HG03565 (cell line): ENCODE results near the gene KRTAP20-3.

ENCODE experiments used
- ATAC-seq: cut with Tn5 transposase; IDR thresholded peaks from one replicate; pipeline ENCODE4 v1.9.1; 2021; ENCODE audit warnings: mild to moderate bottlenecking, moderate library complexity; ENCODE audit not compliant: unreplicated experiment

Gene KRTAP20-3

DNA sequence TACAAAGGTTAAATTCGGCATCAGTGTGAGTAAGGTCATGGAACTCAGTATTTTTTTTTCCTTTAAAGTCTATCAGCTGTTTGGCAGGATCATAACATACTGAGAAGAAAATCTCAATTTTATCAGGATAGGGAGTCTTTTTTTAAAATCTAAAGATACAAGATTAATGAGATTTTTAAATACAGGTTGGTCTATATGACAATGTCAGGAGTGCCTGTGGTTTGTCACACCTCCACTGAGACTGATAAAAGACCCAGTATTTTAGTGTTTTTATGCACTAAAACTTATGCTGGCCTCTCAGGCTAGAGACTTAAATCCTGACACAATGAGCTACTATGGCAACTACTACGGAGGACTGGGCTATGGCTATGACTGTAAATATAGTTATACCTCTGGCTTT is at the start of gene KRTAP20-3:
Gene KRTAP20-3, plus strand, starts transcription at position 301 of the 400 bp plus-strand sequence.
- no peak for ATAC-seq

GRCh38 chr21:30598802-30599201 is 43.9 kb upstream of the KRTAP20-3 start, which contains the start of gene KRTAP6-2:
Gene KRTAP6-2 (minus strand): TSS chr21:30598902. CDS start chr21:30598874, 28 bp downstream.
- no peak for ATAC-seq

GRCh38 chr21:30600787-30601186 is 41.9 kb upstream of the KRTAP20-3 start, which contains the start of gene KRTAP22-1:
Gene KRTAP22-1 (plus strand): TSS chr21:30601087.
- ATAC-seq: no peak

DNA sequence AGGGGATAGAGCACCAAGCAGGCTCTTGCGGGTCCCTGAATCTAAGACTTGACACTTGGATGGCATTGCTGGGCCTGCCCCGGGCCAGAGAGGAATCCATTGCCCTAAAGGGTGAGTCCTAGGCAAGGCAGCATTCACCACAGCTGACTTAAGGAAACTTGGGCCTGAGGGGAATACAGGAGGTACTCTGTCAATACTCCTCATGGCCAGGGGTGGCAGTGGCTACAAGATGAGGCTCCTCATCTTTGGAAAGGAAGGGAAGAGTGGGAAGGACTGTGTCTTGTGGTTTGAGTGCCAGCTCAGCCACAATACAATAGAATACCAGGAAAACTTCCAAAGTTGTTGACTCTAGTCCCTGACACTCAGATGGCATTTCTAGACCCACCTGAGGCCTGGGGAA is 36.7 kb upstream of the KRTAP20-3 start:
- ATAC-seq: no peak

DNA sequence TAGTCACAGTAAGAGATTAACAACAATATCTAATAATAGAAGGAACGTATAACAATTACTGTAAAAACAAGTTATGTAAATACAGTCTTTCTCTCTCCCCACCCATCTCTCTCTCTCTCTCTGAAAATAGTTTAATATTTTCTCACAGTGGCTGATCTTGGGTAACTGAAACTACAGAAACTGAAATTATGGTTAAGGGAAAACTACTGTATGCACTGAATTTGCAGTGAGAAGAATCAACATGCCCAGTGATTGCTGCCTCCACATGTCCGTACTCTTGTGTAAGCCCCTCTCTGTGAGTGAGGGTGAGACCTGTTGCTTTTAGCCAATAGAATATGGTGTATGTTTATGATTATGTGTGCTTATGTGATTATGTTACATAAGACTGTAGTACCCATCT is 30.5 kb upstream of the KRTAP20-3 start:
- ATAC-seq: no peak

- ATAC-seq: no peak
Measured at GRCh38 chr21:30613836-30614235, 28.8 kb upstream of the KRTAP20-3 start, which contains the start of gene KRTAP6-1. Gene KRTAP6-1 (minus strand): TSS chr21:30613930. CDS start chr21:30613904, 26 bp downstream.

- no peak for ATAC-seq
Measured at GRCh38 chr21:30615199-30615598, 27.5 kb upstream of the KRTAP20-3 start.

- ATAC-seq: no peak
Measured at GRCh38 chr21:30616125-30616524, 26.5 kb upstream of the KRTAP20-3 start, which contains the start of gene KRTAP20-1. Gene KRTAP20-1 (plus strand): TSS chr21:30616425. CDS start chr21:30616455, 30 bp downstream.

- ATAC-seq: no peak
Measured at GRCh38 chr21:30620080-30620479, 22.6 kb upstream of the KRTAP20-3 start.

DNA sequence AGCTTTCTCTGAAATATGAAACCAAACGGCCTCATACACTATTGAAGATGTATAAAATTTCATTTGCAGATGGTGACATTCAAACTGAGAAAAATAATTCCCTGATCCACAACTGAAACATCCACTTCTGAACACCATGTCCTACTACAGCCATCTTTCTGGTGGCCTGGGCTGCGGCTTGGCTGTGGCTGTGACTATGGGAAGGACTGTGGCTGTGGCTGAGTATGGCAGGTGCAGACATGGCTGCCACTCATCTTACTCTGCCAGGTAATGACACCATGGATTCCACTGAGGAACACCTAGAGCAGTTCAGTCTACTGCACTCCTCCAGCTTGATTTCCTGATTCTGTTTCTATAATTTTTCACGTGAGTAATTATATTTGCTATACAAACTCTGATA is 22.1 kb upstream of the KRTAP20-3 start, which contains the start of gene KRTAP20-4:
Gene KRTAP20-4, plus strand, starts transcription at position 106 of the 400 bp plus-strand sequence.
- no peak for ATAC-seq

GRCh38 chr21:30623362-30623761 is 19.3 kb upstream of the KRTAP20-3 start:
- no peak for ATAC-seq

GRCh38 chr21:30625449-30626165 is 17.1 kb upstream of the KRTAP20-3 start:
- ATAC-seq: no peak

DNA sequence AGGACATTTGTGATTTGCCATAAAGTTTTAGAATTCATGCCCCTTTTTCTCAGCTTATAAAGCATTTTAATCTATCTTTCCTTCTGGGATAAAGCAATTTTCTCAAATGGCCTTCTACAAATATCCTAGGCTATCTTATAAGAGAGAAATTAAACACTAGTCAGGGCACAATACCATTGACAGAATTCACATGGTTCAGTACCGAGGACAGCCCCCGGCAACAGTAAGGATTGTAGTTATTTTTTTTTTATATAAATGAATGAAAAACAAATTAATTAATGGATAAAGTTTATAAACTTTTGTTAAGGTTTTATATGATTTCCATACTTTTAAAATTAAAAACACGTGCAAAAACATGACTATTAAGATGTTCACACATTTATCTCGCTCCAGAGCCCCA is 14.6 kb upstream of the KRTAP20-3 start:
- no peak for ATAC-seq

- ATAC-seq: no peak
Measured at GRCh38 chr21:30629200-30629599, 13.5 kb upstream of the KRTAP20-3 start.

- no peak for ATAC-seq
Measured at GRCh38 chr21:30634906-30635305, 7.8 kb upstream of the KRTAP20-3 start, which contains the start of gene KRTAP20-2. Gene KRTAP20-2 (plus strand): TSS chr21:30635206. CDS start chr21:30635264, 58 bp downstream.

DNA sequence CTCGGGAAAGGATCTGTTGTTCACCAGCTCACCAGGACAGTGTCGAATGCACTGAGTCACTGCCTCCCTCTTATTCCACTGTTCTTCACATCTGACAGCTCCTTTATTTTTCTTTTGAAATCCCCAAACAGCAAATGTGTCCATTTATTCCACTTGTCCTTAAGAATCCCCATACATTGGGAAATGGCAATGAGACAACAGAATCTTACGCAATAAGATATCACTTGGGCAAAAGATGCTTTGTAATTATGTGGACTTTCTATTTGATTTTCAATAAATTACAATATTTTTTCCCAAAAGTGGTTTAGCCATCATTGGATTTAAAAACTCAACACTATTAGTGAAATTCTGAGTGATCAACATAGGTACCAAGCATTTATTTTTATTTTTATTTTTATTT is 4.0 kb upstream of the KRTAP20-3 start:
- no peak for ATAC-seq

GRCh38 chr21:30646904-30647414 is 4.3 kb downstream of the KRTAP20-3 start:
- no peak for ATAC-seq

GRCh38 chr21:30652891-30653290 is 10.2 kb downstream of the KRTAP20-3 start:
- ATAC-seq: no peak

GRCh38 chr21:30668776-30669175 is 26.1 kb downstream of the KRTAP20-3 start:
- ATAC-seq: no peak

- ATAC-seq: no peak
Measured at GRCh38 chr21:30672985-30673650, 30.5 kb downstream of the KRTAP20-3 start.

DNA sequence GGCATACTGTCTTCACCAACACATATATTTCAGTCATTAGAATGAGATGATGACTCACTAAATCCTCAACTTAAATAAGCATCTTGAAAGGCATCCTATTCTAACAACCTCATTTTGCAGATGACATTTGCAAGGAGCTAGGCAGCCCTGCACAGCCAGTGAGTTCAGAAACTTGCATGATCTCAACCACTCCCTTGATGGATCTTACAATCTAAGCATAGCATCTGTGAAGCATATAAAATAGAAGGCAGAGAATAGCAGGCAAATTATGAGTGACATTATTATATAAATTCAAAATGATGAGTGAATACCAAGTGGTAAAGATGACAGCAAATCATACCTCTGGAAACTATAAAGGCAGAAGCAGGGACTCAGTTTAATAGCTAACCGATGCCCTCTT is 31.6 kb downstream of the KRTAP20-3 start:
- no peak for ATAC-seq

DNA sequence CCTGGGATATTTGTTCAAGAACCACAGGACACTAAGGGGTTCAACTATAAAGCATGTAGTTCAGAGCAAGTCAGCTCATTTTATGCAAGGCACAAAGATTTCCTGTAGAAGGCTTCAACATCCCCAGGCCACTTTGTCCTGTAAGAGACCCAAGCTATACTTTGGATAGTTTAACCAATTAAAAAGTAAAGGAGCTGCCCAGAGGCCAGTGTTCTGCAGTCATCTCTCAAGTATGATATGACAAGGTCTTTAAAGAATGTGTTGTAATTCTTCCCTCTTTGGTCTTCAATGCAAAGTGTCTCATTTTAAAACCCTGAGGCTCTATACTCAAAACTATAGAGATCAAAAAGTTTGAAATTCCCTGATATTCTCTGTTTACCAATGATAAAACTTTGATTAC is 34.1 kb downstream of the KRTAP20-3 start:
- ATAC-seq: no peak
